ENCODE results near the gene CDK5RAP2.

DNA sequence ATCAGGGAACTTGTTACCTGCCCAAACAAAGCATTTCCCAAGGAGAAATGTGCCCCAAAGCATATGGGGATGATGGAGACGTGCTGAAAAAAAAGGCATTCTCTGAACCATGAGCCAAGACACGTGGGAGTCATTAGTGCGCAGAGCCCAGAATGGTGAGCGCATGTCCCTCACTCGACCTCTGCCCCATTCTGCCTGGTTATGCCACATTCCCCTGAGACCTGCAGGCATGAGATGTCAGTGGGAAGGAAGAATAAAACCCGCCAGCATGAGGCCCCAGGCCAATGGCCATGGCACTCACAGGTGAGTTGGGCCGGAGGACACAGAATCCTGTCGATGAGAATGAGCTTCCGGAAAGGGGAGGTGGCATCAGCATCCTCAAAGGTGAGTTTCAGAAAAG, 228.9 kb downstream of the CDK5RAP2 start:
- TF ChIP-seq, protein P1, sequence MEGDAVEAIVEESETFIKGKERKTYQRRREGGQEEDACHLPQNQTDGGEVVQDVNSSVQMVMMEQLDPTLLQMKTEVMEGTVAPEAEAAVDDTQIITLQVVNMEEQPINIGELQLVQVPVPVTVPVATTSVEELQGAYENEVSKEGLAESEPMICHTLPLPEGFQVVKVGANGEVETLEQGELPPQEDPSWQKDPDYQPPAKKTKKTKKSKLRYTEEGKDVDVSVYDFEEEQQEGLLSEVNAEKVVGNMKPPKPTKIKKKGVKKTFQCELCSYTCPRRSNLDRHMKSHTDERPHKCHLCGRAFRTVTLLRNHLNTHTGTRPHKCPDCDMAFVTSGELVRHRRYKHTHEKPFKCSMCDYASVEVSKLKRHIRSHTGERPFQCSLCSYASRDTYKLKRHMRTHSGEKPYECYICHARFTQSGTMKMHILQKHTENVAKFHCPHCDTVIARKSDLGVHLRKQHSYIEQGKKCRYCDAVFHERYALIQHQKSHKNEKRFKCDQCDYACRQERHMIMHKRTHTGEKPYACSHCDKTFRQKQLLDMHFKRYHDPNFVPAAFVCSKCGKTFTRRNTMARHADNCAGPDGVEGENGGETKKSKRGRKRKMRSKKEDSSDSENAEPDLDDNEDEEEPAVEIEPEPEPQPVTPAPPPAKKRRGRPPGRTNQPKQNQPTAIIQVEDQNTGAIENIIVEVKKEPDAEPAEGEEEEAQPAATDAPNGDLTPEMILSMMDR (conservative IDR thresholded peaks at IDR 0.05) = no peak
- no peak for TF ChIP-seq ZFX (IDR thresholded peaks at IDR 0.05)

Data from C4-2B (cell line).